Heart left ventricle (tissue), 13 donors: Measurements from ENCODE around the gene ZNG1A.

Source experiments
- CTCF ChIP-seq, 12 donors: fragments of 200-600 bp; sonication (generic) in 4 of 12; IDR thresholded peaks; one replicate each; pipeline versions ENCODE4 v1.5.0 to v1.8.0; 2018 to 2022; ENCODE audit warnings: antibody characterized with exemption in 12 of 12, mild to moderate bottlenecking in 5 of 12
- POLR2A ChIP-seq, 2 donors: fragments of 450-650 bp; IDR thresholded peaks; one replicate each; pipeline ENCODE4 v1.6.1; 2017; ENCODE audit warnings: antibody characterized with exemption in 2 of 2, mild to moderate bottlenecking in 2 of 2, moderate library complexity in 2 of 2
- donor health status: ischemic (EF 13 %, LVEDD 7.1; RV severe dilation, severe dysfunction).
- donor health status: DM: no; HTN: yes; CAD: no.
- donor health status: DM: no; HTN: no; CAD: no.
- donor health status: ischemic (EF 25% LVEDD 6.9; RV normal size, moderate dysfunction).
- donor health status: ischemic (EF 25% LVEDD 5.7; RV mildly dilated, moderate dysfunction).
- donor health status: ischemic (EF 35%, LVEDD 5.7; RV mildly dilated, moderate dysfunction).
- donor health status: nonischemic (EF 11% LVEDD 7.7; RV severe dilation, severe dysfunction).
- donor health status: DM: yes; HTN: yes; CAD: no.
- donor health status: PGD.
- donor health status: ischemic (EF 29% LVEDD 5.4; RV normal size, mild dysfunction).
- donor health status: nonischemic (EF 23%, LVEDD 6.1; RV moderate dilation, normal function).

- no peak for TF ChIP-seq CTCF (IDR thresholded peaks at IDR 0.05)
- no peak for TF ChIP-seq POLR2A (IDR thresholded peaks at IDR 0.05)
Measured at GRCh38 chr9:216866-217265, 38.0 kb upstream of the ZNG1A start.
